Activated T-cell treated with anti-CD3 and anti-CD28 coated beads, Interleukin-2, amount 50 U/mL, for 72 hours (primary cell): ENCODE measurements around the gene ADAM10. TPM values are rescaled to one million over a fixed set of nuclear protein-coding genes. Genes with fewer than 3 reads are reported as not detected.
A peak's percentile ranks its signal among the peaks of the same experiment; 100 is the strongest.
"Not testable (repeated sequence)": the region's sequence is repeated elsewhere in the genome, so short reads cannot be mapped to it uniquely, and the experiment has no call there.

ENCODE experiments used
- ATAC-seq, 2 donors: fragments of 150-1000 bp; cut with Tn5 transposase; replicated peaks in 1 of 2; 2 replicates each; pipeline ENCODE4 v1.10.0; 2021; ENCODE audit warnings: moderate library complexity in 2 of 2, mild to moderate bottlenecking in 1 of 2
- DNase-seq, 2 donors: peaks; one replicate each; pipeline ENCODE4 v3.0.0; 2021 to 2022; ENCODE audit warnings: mixed read lengths in 1 of 2
- H3K27ac Mint-ChIP-seq: one replicate; pipeline ENCODE4 v1.8.0; 2022; ENCODE audit warnings: mild to moderate bottlenecking, moderate library complexity, mixed read lengths
- H3K27me3 Mint-ChIP-seq: one replicate; pipeline ENCODE4 v1.8.0; 2022; ENCODE audit warnings: low read depth, mixed read lengths
- H3K36me3 Mint-ChIP-seq, 2 donors: one replicate each; pipeline ENCODE4 v1.8.0; 2022; ENCODE audit warnings: mixed read lengths in 2 of 2, mild to moderate bottlenecking in 1 of 2; ENCODE audit not compliant: insufficient read depth in 2 of 2
- H3K4me1 Mint-ChIP-seq: one replicate; pipeline ENCODE4 v1.8.0; 2022; ENCODE audit warnings: low read depth, mixed read lengths
- H3K4me3 Mint-ChIP-seq, 2 donors: one replicate each; pipeline ENCODE4 v1.8.0; 2022; ENCODE audit warnings: mild to moderate bottlenecking in 2 of 2, mixed read lengths in 2 of 2, moderate library complexity in 2 of 2
- H3K9me3 Mint-ChIP-seq, 2 donors: one replicate each; pipeline ENCODE4 v1.8.0; 2022; ENCODE audit warnings: mixed read lengths in 2 of 2
- total RNA-seq, 2 donors: library from RNA; stranded (reverse); gene quantifications; one replicate each; pipeline ENCODE4 v1.2.3, GENCODE V29; 2022

Gene ADAM10
- total RNA-seq, 2 donors from 2014 or later = 96.5 to 108 TPM

GRCh38 chr15:58628206-58628947 lies 121.1 kb downstream of the ADAM10 start:
- peak in 1 of 2 donors; percentile 12 for DNase-seq
- Mint-ChIP-seq H3K4me1 (peaks cover 46% of the 10 kb centered on the region), H3K4me3 (peak overlapping the region; percentile 70 to 99), H3K36me3 (peaks cover 9 to 30% of the 10 kb centered on the region in 2 donors), H3K9me3 (peaks cover 0 to 2% of the 10 kb centered on the region in 2 donors), H3K27me3 (no peaks in the 10 kb centered on the region), H3K27ac (peak overlapping the region; percentile 97)
- peak; percentile 58 to 76 for ATAC-seq

- ATAC-seq (no peak), DNase-seq (no peak)
- Mint-ChIP-seq H3K4me1 (peaks cover 46% of the 10 kb centered on the region), H3K36me3 (peaks cover 11 to 33% of the 10 kb centered on the region in 2 donors), H3K9me3 (peaks cover 0 to 2% of the 10 kb centered on the region in 2 donors), H3K27me3 (no peaks in the 10 kb centered on the region), H3K27ac (peak overlapping the region; percentile 97), H3K4me3 (peak overlapping the region; percentile 70 to 99)
Measured at GRCh38 chr15:58627701-58628100, 121.8 kb downstream of the ADAM10 start.

GRCh38 chr15:58627046-58627445 lies 122.5 kb downstream of the ADAM10 start:
- Mint-ChIP-seq H3K36me3 (peaks cover 11 to 33% of the 10 kb centered on the region in 2 donors), H3K4me1 (peaks cover 46% of the 10 kb centered on the region), H3K27ac (peak overlapping the region; percentile 97), H3K9me3 (peaks cover 0 to 2% of the 10 kb centered on the region in 2 donors), H3K4me3 (peak overlapping the region; percentile 23 to 99), H3K27me3 (no peaks in the 10 kb centered on the region)
- no peak for ATAC-seq
- DNase-seq = no peak

- Mint-ChIP-seq H3K27ac (peak overlapping the region; percentile 13), H3K4me3 (peak overlapping the region in 1 of 2 donors; percentile 14)
Measured at GRCh38 chr15:58626378-58626777, 123.1 kb downstream of the ADAM10 start.

GRCh38 chr15:58622877-58623276 lies 126.6 kb downstream of the ADAM10 start:
- peaks cover 0 to 4% of the 10 kb centered on the region in 2 donors for H3K9me3 Mint-ChIP-seq
- no peak for DNase-seq
- no peaks in the 10 kb centered on the region for H3K27me3 Mint-ChIP-seq
- H3K36me3 Mint-ChIP-seq = peaks cover 17 to 44% of the 10 kb centered on the region in 2 donors
- no peak overlapping the region for H3K27ac Mint-ChIP-seq
- no peak for ATAC-seq
- H3K4me1 Mint-ChIP-seq = peaks cover 10% of the 10 kb centered on the region
- no peak overlapping the region for H3K4me3 Mint-ChIP-seq

More at GRCh38 chr15:58626378-58626777, 123.1 kb downstream of the ADAM10 start:
- Mint-ChIP-seq H3K27me3 (no peaks in the 10 kb centered on the region), H3K36me3 (peaks cover 11 to 31% of the 10 kb centered on the region in 2 donors), H3K9me3 (peaks cover 0 to 2% of the 10 kb centered on the region in 2 donors), H3K4me1 (peaks cover 41% of the 10 kb centered on the region)
- DNase-seq = no peak
- ATAC-seq = no peak

GRCh38 chr15:58620268-58620667 lies 129.2 kb downstream of the ADAM10 start:
- not testable (repeated sequence) for ATAC-seq, H3K9me3 Mint-ChIP-seq, H3K4me1 Mint-ChIP-seq, H3K27ac Mint-ChIP-seq, DNase-seq, H3K27me3 Mint-ChIP-seq, H3K4me3 Mint-ChIP-seq
- H3K36me3 Mint-ChIP-seq = peaks cover 21 to 48% of the 10 kb centered on the region in 2 donors

- Mint-ChIP-seq H3K27me3 (no peaks in the 10 kb centered on the region), H3K4me3 (no peak overlapping the region), H3K4me1 (peaks cover 6% of the 10 kb centered on the region), H3K36me3 (peaks cover 32 to 61% of the 10 kb centered on the region in 2 donors), H3K9me3 (peaks cover 8 to 16% of the 10 kb centered on the region in 2 donors), H3K27ac (peak overlapping the region; percentile 12)
- DNase-seq (no peak), ATAC-seq (no peak)
Measured at GRCh38 chr15:58616171-58616570, 133.3 kb downstream of the ADAM10 start.

- ATAC-seq (no peak), DNase-seq (no peak)
- Mint-ChIP-seq H3K27ac (no peak overlapping the region), H3K4me3 (no peak overlapping the region), H3K27me3 (no peaks in the 10 kb centered on the region), H3K9me3 (peaks cover 8 to 13% of the 10 kb centered on the region in 2 donors), H3K4me1 (peaks cover 18% of the 10 kb centered on the region), H3K36me3 (peaks cover 24 to 39% of the 10 kb centered on the region in 2 donors)
Measured at GRCh38 chr15:58611731-58612676, 137.5 kb downstream of the ADAM10 start.

GRCh38 chr15:58608711-58609110 lies 140.8 kb downstream of the ADAM10 start:
- DNase-seq (no peak), ATAC-seq (no peak)
- Mint-ChIP-seq H3K4me3 (no peak overlapping the region), H3K9me3 (peaks cover 2 to 3% of the 10 kb centered on the region in 2 donors), H3K27me3 (no peaks in the 10 kb centered on the region), H3K27ac (no peak overlapping the region), H3K4me1 (peaks cover 12% of the 10 kb centered on the region), H3K36me3 (peaks cover 9 to 15% of the 10 kb centered on the region in 2 donors)

- ATAC-seq = no peak
- H3K4me1 Mint-ChIP-seq = peaks cover 12% of the 10 kb centered on the region
Measured at GRCh38 chr15:58608129-58608590, 141.3 kb downstream of the ADAM10 start.

GRCh38 chr15:58606577-58607080 lies 142.9 kb downstream of the ADAM10 start:
- Mint-ChIP-seq H3K4me3 (no peak overlapping the region), H3K27me3 (no peaks in the 10 kb centered on the region), H3K9me3 (no peaks in the 10 kb centered on the region), H3K4me1 (peaks cover 12% of the 10 kb centered on the region), H3K36me3 (peaks cover 5 to 10% of the 10 kb centered on the region in 2 donors), H3K27ac (peak overlapping the region; percentile 54)
- DNase-seq = no peak
- no peak for ATAC-seq

More at GRCh38 chr15:58608129-58608590, 141.3 kb downstream of the ADAM10 start:
- Mint-ChIP-seq H3K9me3 (peaks cover 0 to under 1% of the 10 kb centered on the region in 2 donors), H3K27ac (peak overlapping the region; percentile 64), H3K27me3 (no peaks in the 10 kb centered on the region), H3K36me3 (peaks cover 8 to 10% of the 10 kb centered on the region in 2 donors), H3K4me3 (peak overlapping the region in 1 of 2 donors; percentile 41)
- no peak for DNase-seq

GRCh38 chr15:58605931-58606530 lies 143.5 kb downstream of the ADAM10 start:
- Mint-ChIP-seq H3K4me3 (no peak overlapping the region), H3K36me3 (peaks cover 5 to 10% of the 10 kb centered on the region in 2 donors), H3K27me3 (no peaks in the 10 kb centered on the region), H3K4me1 (peaks cover 12% of the 10 kb centered on the region), H3K9me3 (no peaks in the 10 kb centered on the region), H3K27ac (peak overlapping the region; percentile 54)
- ATAC-seq (no peak), DNase-seq (no peak)
